GM19238 (cell line): Measurements from ENCODE around the gene GAD2.
A peak's percentile ranks its signal among the peaks of the same experiment; 100 is the strongest.

ENCODE experiments used
- DNase-seq: peaks from one replicate; pipeline ENCODE4 v3.0.0; 2011; ENCODE audit warnings: low spot score; ENCODE audit not compliant: insufficient read length

GAD2 gene

GRCh38 chr10:26221541-26221940, 5.0 kb downstream of the GAD2 start:
- DNase-seq = no peak

- DNase-seq = no peak
These were observed 6.0 kb downstream of the GAD2 start for GRCh38 chr10:26222563-26222962.

GRCh38 chr10:26225322-26225721, 8.7 kb downstream of the GAD2 start:
- no peak for DNase-seq

GRCh38 chr10:26227786-26228185, 11.2 kb downstream of the GAD2 start:
- DNase-seq = no peak

- DNase-seq = no peak
These were observed 15.6 kb downstream of the GAD2 start for GRCh38 chr10:26232174-26232573.

- no peak for DNase-seq
These were observed 19.2 kb downstream of the GAD2 start for GRCh38 chr10:26235761-26236160.

- DNase-seq = no peak
These were observed 21.8 kb downstream of the GAD2 start for GRCh38 chr10:26238378-26238777.

GRCh38 chr10:26242706-26243350, 26.3 kb downstream of the GAD2 start:
- DNase-seq = no peak

- no peak for DNase-seq
These were observed 26.8 kb downstream of the GAD2 start for GRCh38 chr10:26243351-26243720.

GRCh38 chr10:26249681-26250080, 33.1 kb downstream of the GAD2 start:
- no peak for DNase-seq

- DNase-seq = no peak
These were observed 35.4 kb downstream of the GAD2 start for GRCh38 chr10:26251925-26252324.

GRCh38 chr10:26254616-26255015, 38.0 kb downstream of the GAD2 start:
- DNase-seq = no peak

GRCh38 chr10:26259341-26259740, 42.8 kb downstream of the GAD2 start:
- DNase-seq = no peak

GRCh38 chr10:26269754-26270153, 53.2 kb downstream of the GAD2 start:
- DNase-seq = peak; percentile 3

- no peak for DNase-seq
These were observed 57.8 kb downstream of the GAD2 start for GRCh38 chr10:26274391-26274790.

- no peak for DNase-seq
These were observed 61.7 kb downstream of the GAD2 start for GRCh38 chr10:26278295-26278694.

- DNase-seq = no peak
These were observed 73.7 kb downstream of the GAD2 start for GRCh38 chr10:26290236-26290635.

- DNase-seq = no peak
These were observed 75.3 kb downstream of the GAD2 start for GRCh38 chr10:26291721-26292480.

GRCh38 chr10:26296360-26296759, 79.8 kb downstream of the GAD2 start:
- no peak for DNase-seq

GRCh38 chr10:26300001-26300400, 83.4 kb downstream of the GAD2 start:
- DNase-seq = no peak

- no peak for DNase-seq
These were observed 86.8 kb downstream of the GAD2 start for GRCh38 chr10:26303366-26303765.

GRCh38 chr10:26310361-26310760, 93.8 kb downstream of the GAD2 start:
- DNase-seq = peak; percentile 6

- DNase-seq = no peak
These were observed 94.9 kb downstream of the GAD2 start for GRCh38 chr10:26311383-26311940.
